Gastrocnemius medialis (tissue), 4 donors: Measurements from ENCODE around the gene PRKD3. TPM values are rescaled to one million over a fixed set of nuclear protein-coding genes. Genes with fewer than 3 reads are reported as not detected.

Experiments used
- ATAC-seq, 2 donors: fragments of 150-250 bp; one replicate each; pipeline ENCODE4 v1.9.1; 2016
- DNase-seq, 2 donors: peaks; one replicate each; pipeline ENCODE4 v3.0.0-alpha.2; 2019
- H3K27ac ChIP-seq, 4 donors: fragments of 200-600 bp; sonication (generic); 1 replicate in 1 of 4; 2 replicates in 3 of 4; pipeline ENCODE4 v1.5.1; 2016 to 2018; ENCODE audit warnings: mild to moderate bottlenecking in 2 of 4, moderate library complexity in 1 of 4
- H3K27me3 ChIP-seq, 3 donors: fragments of 200-600 bp; sonication (generic) in 2 of 3; 1 replicate in 1 of 3; 2 replicates in 2 of 3; pipeline versions ENCODE4 v1.5.1 to v1.6.0; 2016 to 2019; ENCODE audit warnings: mild to moderate bottlenecking in 1 of 3, moderate library complexity in 1 of 3
- H3K36me3 ChIP-seq, 2 donors: fragments of 200-600 bp; sonication (generic) in 1 of 2; one replicate each; pipeline ENCODE4 v1.5.1; 2017 to 2018
- H3K4me1 ChIP-seq, 2 donors: fragments of 200-600 bp; sonication (generic) in 1 of 2; one replicate each; pipeline ENCODE4 v1.5.1; 2016 to 2017; ENCODE audit warnings: mild to moderate bottlenecking in 2 of 2
- H3K4me3 ChIP-seq, 4 donors: fragments of 200-600 bp; sonication (generic) in 3 of 4; 1 replicate in 1 of 4; 2 replicates in 3 of 4; pipeline ENCODE4 v1.5.1; 2016 to 2019; ENCODE audit warnings: mild to moderate bottlenecking in 2 of 4
- H3K9me3 ChIP-seq, 3 donors: fragments of 200-600 bp; sonication (generic) in 2 of 3; 1 replicate in 1 of 3; 2 replicates in 2 of 3; pipeline ENCODE4 v1.5.1; 2016 to 2019
- CTCF ChIP-seq, 5 experiments: fragments of 450-650 bp in 3 of 5; fragments of 200-600 bp in 2 of 5; sonication (generic) in 2 of 5; IDR thresholded peaks in 4 of 5; conservative IDR thresholded peaks in 1 of 5; 1 replicate in 4 of 5; 2 replicates in 1 of 5; pipeline ENCODE4 v1.5.1; 2016 to 2019; ENCODE audit warnings: antibody characterized with exemption in 5 of 5, mild to moderate bottlenecking in 3 of 5, moderate library complexity in 3 of 5
- POLR2A ChIP-seq, 2 donors: fragments of 450-650 bp; IDR thresholded peaks; one replicate each; pipeline ENCODE4 v1.6.1; 2017; ENCODE audit warnings: antibody characterized with exemption in 2 of 2, mild to moderate bottlenecking in 2 of 2, moderate library complexity in 2 of 2
- in situ Hi-C, 4 donors: fragments of 200-750 bp; cut with MboI; loops; one replicate each; pipeline versions ENCODE4 v1.15.0 to v1.8.0; 2017; ENCODE audit warnings: low sequenced_read_pairs in 4 of 4
- intact Hi-C: fragments of 100-400 bp; cut with DNase I; formaldehyde crosslinking; loops from one replicate; pipeline ENCODE4 v1.15.1; 2023; ENCODE audit warnings: low total_unique reads
- total RNA-seq, 4 donors: library from RNA; depleted of rRNA; stranded (reverse); fragments of >200 nt; gene quantifications; one replicate each; pipeline versions ENCODE4 v1.1.0 to v1.2.3, GENCODE V29; 2016

PRKD3 gene
- 10 to 100 TPM; 11.0 to 34.4 (median 14.9) TPM for total RNA-seq

- ATAC-seq (peak; percentile 83 to 84), DNase-seq (peak in 1 of 2 donors; percentile 28)
- intact Hi-C loops, result loop anchor here (2.0 to 5.0 kb wide), 3 partner anchors 37 to 94 kb away; partner anchors contain the start of genes CEBPZ and NDUFAF7
- H3K4me3 ChIP-seq, result peak within 1 kb of the TSS; percentile 71 to 88 (median 80)
- no peaks in the 10 kb centered on the region for H3K27me3 ChIP-seq
- H3K9me3 ChIP-seq, result no peaks in the 10 kb centered on the region
- no peaks in the 10 kb centered on the region for H3K36me3 ChIP-seq
- peaks cover 24 to 30% of the 10 kb centered on the region in 2 donors for H3K4me1 ChIP-seq
- in situ Hi-C loops, result no loop called here
- peak; percentile 74 to 78 for TF ChIP-seq POLR2A (IDR thresholded peaks at IDR 0.05)
- TF ChIP-seq CTCF (IDR thresholded peaks at IDR 0.05 in 4 of 5, conservative IDR thresholded peaks at IDR 0.05 in 1 of 5), result no peak
- H3K27ac ChIP-seq, result peak within 1 kb of the TSS; percentile 79 to 93 (median 90)
These were observed at the start of gene PRKD3 for GRCh38 chr2:37324786-37325624. PRKD3 (minus strand) TSS chr2:37324833; CDS start chr2:37316524, 8,309 bp downstream.

GRCh38 chr2:37372000-37372399, 47.4 kb upstream of the PRKD3 start:
- peaks cover 5 to 8% of the 10 kb centered on the region in 2 donors for H3K4me1 ChIP-seq
- in situ Hi-C loops (no loop called here), intact Hi-C loops (no loop called here)
- no peaks in the 10 kb centered on the region for H3K9me3 ChIP-seq
- no peak for ATAC-seq
- TF ChIP-seq POLR2A (IDR thresholded peaks at IDR 0.05), result no peak
- no peak for TF ChIP-seq CTCF (IDR thresholded peaks at IDR 0.05 in 4 of 5, conservative IDR thresholded peaks at IDR 0.05 in 1 of 5)
- no peaks in the 10 kb centered on the region for H3K36me3 ChIP-seq
- no peaks in the 10 kb centered on the region for H3K27me3 ChIP-seq
- no peak overlapping the region for H3K4me3 ChIP-seq
- H3K27ac ChIP-seq, result no peak overlapping the region
- DNase-seq, result no peak

GRCh38 chr2:37370666-37371065, 46.0 kb upstream of the PRKD3 start:
- no peak for DNase-seq
- no peaks in the 10 kb centered on the region for H3K36me3 ChIP-seq
- peaks cover 9 to 11% of the 10 kb centered on the region in 2 donors for H3K4me1 ChIP-seq
- in situ Hi-C loops (no loop called here), intact Hi-C loops (no loop called here)
- no peak overlapping the region for H3K4me3 ChIP-seq
- ATAC-seq, result no peak
- TF ChIP-seq POLR2A (IDR thresholded peaks at IDR 0.05), result no peak
- TF ChIP-seq CTCF (IDR thresholded peaks at IDR 0.05 in 4 of 5, conservative IDR thresholded peaks at IDR 0.05 in 1 of 5), result no peak
- no peaks in the 10 kb centered on the region for H3K27me3 ChIP-seq
- no peak overlapping the region for H3K27ac ChIP-seq
- no peaks in the 10 kb centered on the region for H3K9me3 ChIP-seq

- H3K36me3 ChIP-seq, result no peaks in the 10 kb centered on the region
- H3K27ac ChIP-seq, result no peak overlapping the region
- no peaks in the 10 kb centered on the region for H3K27me3 ChIP-seq
- TF ChIP-seq POLR2A (IDR thresholded peaks at IDR 0.05) (no peak), CTCF (IDR thresholded peaks at IDR 0.05 in 4 of 5, conservative IDR thresholded peaks at IDR 0.05 in 1 of 5) (no peak)
- no peak for DNase-seq
- in situ Hi-C loops, result no loop called here
- no peaks in the 10 kb centered on the region for H3K9me3 ChIP-seq
- H3K4me1 ChIP-seq, result peaks cover 19% of the 10 kb centered on the region in 2 donors
- no peak for ATAC-seq
- intact Hi-C loops, result no loop called here
- no peak overlapping the region for H3K4me3 ChIP-seq
These were observed 43.4 kb upstream of the PRKD3 start for GRCh38 chr2:37367984-37368383.
